ENCODE measurements around the gene USP8.

Gene USP8

DNA sequence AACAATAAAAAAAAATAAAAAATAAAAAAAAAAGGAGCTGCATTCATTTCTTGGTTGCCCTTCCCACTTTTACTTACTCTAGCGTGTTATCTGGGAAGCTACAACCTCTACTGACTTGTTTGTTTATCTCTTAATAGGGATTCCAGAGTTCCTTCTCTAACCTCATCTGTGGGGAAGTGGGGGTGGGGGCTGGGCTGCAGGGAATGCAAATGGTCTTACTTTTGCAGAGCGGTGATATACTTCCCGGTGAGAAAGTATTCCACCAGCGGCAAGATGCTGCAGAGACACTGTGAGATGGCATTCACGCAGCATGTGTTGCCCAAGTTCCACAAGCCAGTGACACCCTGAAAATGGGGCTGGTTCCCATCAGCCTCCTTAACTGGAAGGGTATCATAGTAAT lies 120.2 kb downstream of the USP8 start:
- no peak for DNase-seq

- DNase-seq: no peak
These were observed 122.4 kb downstream of the USP8 start, which contains the start of gene USP50 for GRCh38 chr15:50546566-50546965. Gene USP50 (minus strand): TSS chr15:50546666. CDS start chr15:50546525, 141 bp downstream.

- no peak for DNase-seq
These were observed 125.1 kb downstream of the USP8 start for GRCh38 chr15:50549326-50549725.

DNA sequence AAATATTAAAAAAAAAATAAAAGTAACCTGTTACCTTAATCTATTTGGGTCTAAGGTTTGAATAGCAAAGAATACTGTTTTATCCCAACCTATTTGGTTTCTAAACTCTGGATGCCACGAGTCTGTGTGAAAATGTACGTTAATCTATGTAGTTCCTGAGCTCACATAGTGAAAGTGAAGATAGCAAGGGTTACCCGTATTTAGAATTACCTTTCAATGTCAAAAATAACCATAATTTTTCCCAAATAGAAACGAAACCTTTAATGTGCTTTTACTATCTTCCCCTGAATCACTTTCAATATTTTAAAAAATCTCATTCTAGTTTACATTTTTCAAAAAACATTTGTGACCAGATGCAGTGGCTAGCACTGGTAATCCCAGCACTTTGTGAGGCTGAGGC lies 128.0 kb downstream of the USP8 start:
- no peak for DNase-seq

DNA sequence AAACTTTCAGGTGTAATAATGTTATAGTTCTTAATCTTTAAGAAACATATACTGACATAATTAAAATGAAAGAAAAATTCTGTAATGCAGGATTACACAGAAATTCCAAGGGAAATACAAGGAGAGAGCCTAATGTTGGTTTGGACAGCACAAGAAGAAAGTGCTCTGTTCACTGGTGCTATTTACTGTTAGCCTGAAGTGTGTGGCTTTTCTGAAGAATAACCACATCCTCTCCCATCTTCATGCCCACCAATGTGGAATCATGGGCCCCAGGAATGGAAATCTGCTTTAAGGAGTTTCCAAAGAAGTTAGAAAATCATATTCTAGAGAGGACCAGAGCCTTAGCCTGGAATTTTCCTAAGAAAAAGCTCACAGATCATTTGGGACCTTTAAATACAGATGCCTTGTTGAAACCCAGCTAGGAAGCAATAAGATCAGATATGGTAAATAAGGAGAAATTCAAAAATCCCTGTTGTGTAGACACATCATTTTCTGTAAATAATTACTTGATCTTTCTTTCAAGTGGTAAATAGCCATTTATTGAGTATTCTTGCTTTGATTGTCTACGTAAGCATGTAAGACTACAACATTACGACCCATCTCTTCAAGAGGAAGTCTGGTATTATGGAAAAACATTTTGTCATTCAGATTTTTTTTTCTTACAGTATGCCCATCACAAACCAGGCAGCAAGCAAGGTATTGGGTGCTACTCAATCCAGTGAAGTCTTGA lies 132.6 kb downstream of the USP8 start:
- DNase-seq: no peak

GRCh38 chr15:50558012-50558411 lies 133.8 kb downstream of the USP8 start:
- DNase-seq: no peak

- no peak for DNase-seq
These were observed 138.8 kb downstream of the USP8 start for GRCh38 chr15:50562735-50563640.

DNA sequence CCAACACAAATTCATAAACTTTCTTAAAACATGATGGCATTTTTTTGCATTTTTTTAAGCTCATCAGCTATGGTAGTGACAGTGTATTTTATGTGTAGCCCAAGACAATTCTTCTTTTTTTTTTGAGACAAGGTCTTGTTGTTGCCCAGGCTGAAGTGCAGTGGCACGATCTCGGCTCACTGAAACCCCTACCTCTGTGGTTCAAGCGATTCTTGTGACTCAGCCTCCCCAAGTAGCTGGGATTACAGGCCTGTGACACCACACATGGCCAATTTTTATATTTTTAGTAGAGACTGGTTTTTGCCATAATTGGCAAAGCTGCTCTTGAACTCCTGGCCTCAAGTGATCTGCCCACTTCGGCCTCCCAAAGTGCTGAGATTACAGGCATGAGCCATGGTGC lies 139.6 kb downstream of the USP8 start:
- DNase-seq: no peak

Measured in effector CD4-positive, alpha-beta T cell (primary cell).